Measurements from ENCODE around the gene DIPK1C.

The DIPK1C gene

DNA sequence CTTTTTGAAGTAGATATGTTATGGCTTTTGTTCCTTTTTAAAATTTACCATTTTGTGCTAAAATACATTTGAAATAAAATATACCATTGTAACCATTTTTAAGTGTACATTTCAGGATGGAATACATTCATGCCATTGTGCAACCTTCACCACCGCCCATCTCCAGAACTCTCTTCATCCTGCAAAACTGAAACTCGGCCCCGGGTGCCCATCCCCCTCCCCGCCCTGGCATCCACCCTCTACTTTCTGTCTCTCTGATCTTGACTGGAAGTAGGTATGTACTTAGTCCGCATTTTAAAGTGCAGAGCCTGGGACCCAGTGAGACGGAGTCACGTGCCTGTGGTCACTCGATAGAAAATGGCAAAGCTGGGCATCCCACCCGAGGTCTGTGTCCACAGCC lies 45.6 kb downstream of the DIPK1C start:
- Histone ChIP-seq H4K20me1 (ENCODE audit: low read depth, low read length) (no peaks in the 10 kb centered on the region), H3F3A (ENCODE audit: insufficient read depth) (no peaks in the 10 kb centered on the region), H3K9ac (ENCODE audit: low read length) (no peak overlapping the region), H3K79me2 (ENCODE audit: insufficient read depth, low read length) (no peaks in the 10 kb centered on the region), H3K9me3 (ENCODE audit: insufficient read depth, low read length) (no peaks in the 10 kb centered on the region), H3K27me3 (ENCODE audit: low read length) (no peaks in the 10 kb centered on the region), H3K27ac (ENCODE audit: low read depth, low read length) (no peak overlapping the region), H3K4me2 (ENCODE audit: low read depth, low read length, poor library complexity, severe bottlenecking) (no peak overlapping the region), H3K9me2 (replicated peaks; ENCODE audit: insufficient read depth, low read length) (no peaks in the 10 kb centered on the region), H3K4me3 (ENCODE audit: insufficient read depth, low read length, poor library complexity, severe bottlenecking) (no peak overlapping the region), H3K36me3 (ENCODE audit: low read length) (no peaks in the 10 kb centered on the region), H2AFZ (ENCODE audit: low read depth, low read length, severe bottlenecking) (no peak overlapping the region)
- TF ChIP-seq CTCF (IDR thresholded peaks at IDR 0.05; ENCODE audit: insufficient read depth, low read length, poor library complexity, severe bottlenecking) (no peak), EZH2phosphoT487 (conservative IDR thresholded peaks at IDR 0.05; ENCODE audit: low read length) (no peak)

DNA sequence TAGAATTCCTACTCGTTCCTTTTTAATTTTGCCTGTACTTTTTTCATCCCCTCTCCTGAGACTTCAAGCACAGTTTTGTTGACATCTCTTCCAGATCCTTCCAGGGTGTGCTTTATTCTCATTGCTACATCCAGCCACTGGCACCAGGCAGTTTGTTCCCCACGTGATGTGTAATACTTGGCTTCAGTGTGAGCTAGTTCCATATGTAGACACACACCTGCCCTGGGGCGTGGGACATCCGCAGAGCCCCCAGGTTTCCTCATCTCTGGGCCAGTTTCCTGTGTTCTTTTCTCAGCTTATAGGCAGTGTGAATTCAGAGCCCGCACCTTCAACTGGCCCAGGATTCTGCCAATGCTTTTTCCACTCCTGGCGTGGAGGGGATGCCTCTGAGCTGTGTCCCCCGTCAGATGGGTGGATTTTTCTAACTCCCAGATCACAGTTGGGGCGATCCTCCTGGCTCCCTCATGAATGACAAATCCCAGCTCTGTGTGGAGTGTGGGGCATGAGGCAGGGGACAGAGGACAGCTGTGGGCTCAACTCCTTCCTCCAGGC lies 46.6 kb downstream of the DIPK1C start:
- Histone ChIP-seq H3K4me3 (ENCODE audit: insufficient read depth, low read length, poor library complexity, severe bottlenecking) (no peak overlapping the region), H3K27ac (ENCODE audit: low read depth, low read length) (no peak overlapping the region), H3K9me3 (ENCODE audit: insufficient read depth, low read length) (no peaks in the 10 kb centered on the region), H3K27me3 (ENCODE audit: low read length) (no peaks in the 10 kb centered on the region), H2AFZ (ENCODE audit: low read depth, low read length, severe bottlenecking) (no peak overlapping the region), H3F3A (ENCODE audit: insufficient read depth) (no peaks in the 10 kb centered on the region), H4K20me1 (ENCODE audit: low read depth, low read length) (no peaks in the 10 kb centered on the region), H3K9ac (ENCODE audit: low read length) (no peak overlapping the region), H3K9me2 (replicated peaks; ENCODE audit: insufficient read depth, low read length) (no peaks in the 10 kb centered on the region), H3K36me3 (ENCODE audit: low read length) (no peaks in the 10 kb centered on the region), H3K4me2 (ENCODE audit: low read depth, low read length, poor library complexity, severe bottlenecking) (no peak overlapping the region), H3K79me2 (ENCODE audit: insufficient read depth, low read length) (no peaks in the 10 kb centered on the region)
- no peak for TF ChIP-seq EZH2phosphoT487 (conservative IDR thresholded peaks at IDR 0.05; ENCODE audit: low read length)
- TF ChIP-seq CTCF (IDR thresholded peaks at IDR 0.05; ENCODE audit: insufficient read depth, low read length, poor library complexity, severe bottlenecking): no peak

- H3K9me2 ChIP-seq (replicated peaks; ENCODE audit: insufficient read depth, low read length): no peaks in the 10 kb centered on the region
- no peaks in the 10 kb centered on the region for H3F3A ChIP-seq (ENCODE audit: insufficient read depth)
- H3K9me3 ChIP-seq (ENCODE audit: insufficient read depth, low read length): no peaks in the 10 kb centered on the region
- TF ChIP-seq EZH2phosphoT487 (conservative IDR thresholded peaks at IDR 0.05; ENCODE audit: low read length) (no peak), CTCF (IDR thresholded peaks at IDR 0.05; ENCODE audit: insufficient read depth, low read length, poor library complexity, severe bottlenecking) (no peak)
- no peaks in the 10 kb centered on the region for H3K36me3 ChIP-seq (ENCODE audit: low read length)
- no peaks in the 10 kb centered on the region for H3K27me3 ChIP-seq (ENCODE audit: low read length)
- no peak overlapping the region for H3K4me2 ChIP-seq (ENCODE audit: low read depth, low read length, poor library complexity, severe bottlenecking)
- no peaks in the 10 kb centered on the region for H4K20me1 ChIP-seq (ENCODE audit: low read depth, low read length)
- no peak overlapping the region for H3K9ac ChIP-seq (ENCODE audit: low read length)
- H3K4me3 ChIP-seq (ENCODE audit: insufficient read depth, low read length, poor library complexity, severe bottlenecking): no peak overlapping the region
- no peaks in the 10 kb centered on the region for H3K79me2 ChIP-seq (ENCODE audit: insufficient read depth, low read length)
- H3K27ac ChIP-seq (ENCODE audit: low read depth, low read length): no peak overlapping the region
- no peak overlapping the region for H2AFZ ChIP-seq (ENCODE audit: low read depth, low read length, severe bottlenecking)
These were observed 49.2 kb downstream of the DIPK1C start for GRCh38 chr18:74407888-74408287.

All from SU-DHL-6 (cell line).